Fibroblast of skin of abdomen (primary cell): ENCODE data around the gene TMED4. TPM values are rescaled to one million over a fixed set of nuclear protein-coding genes. Genes with fewer than 3 reads are reported as not detected.
A peak's percentile ranks its signal among the peaks of the same experiment; 100 is the strongest.

Experiments
- DNase-seq: peaks from one replicate; pipeline ENCODE4 v3.0.0-alpha.2; 2013
- polyA plus RNA-seq, 2 experiments: library from polyadenylated mRNA; unstranded; fragments of 120-200 nt; gene quantifications; one replicate each; pipeline ENCODE4 v1.2.1, GENCODE V29; 2013; ENCODE audit not compliant: insufficient read length in 2 of 2

TMED4 gene
- 47.4 TPM for polyA plus RNA-seq (2013, experiment 1 of 2; ENCODE audit: insufficient read length)
- polyA plus RNA-seq (2013, experiment 2 of 2; ENCODE audit: insufficient read length), result 46.2 TPM

GRCh38 chr7:44581879-44582603 lies at the start of gene TMED4:
TSS of gene TMED4 (minus strand) at chr7:44582231. CDS start at chr7:44582206, 25 bp downstream.
- peak; percentile 98 for DNase-seq

GRCh38 chr7:44631458-44632115 lies 49.6 kb upstream of the TMED4 start:
- no peak for DNase-seq

- DNase-seq, result no peak
These were observed 48.9 kb upstream of the TMED4 start for GRCh38 chr7:44630792-44631457.

GRCh38 chr7:44629829-44630522 lies 47.9 kb upstream of the TMED4 start:
- no peak for DNase-seq

- no peak for DNase-seq
These were observed 44.6 kb upstream of the TMED4 start for GRCh38 chr7:44626620-44627019.

GRCh38 chr7:44625526-44626471 lies 43.8 kb upstream of the TMED4 start:
- no peak for DNase-seq

GRCh38 chr7:44624318-44624717 lies 42.3 kb upstream of the TMED4 start:
- DNase-seq, result no peak

- DNase-seq, result no peak
These were observed 40.5 kb upstream of the TMED4 start for GRCh38 chr7:44622342-44623151.

- no peak for DNase-seq
These were observed 39.7 kb upstream of the TMED4 start for GRCh38 chr7:44621750-44622103.

GRCh38 chr7:44621034-44621749 lies 39.2 kb upstream of the TMED4 start:
- DNase-seq, result peak; percentile 14

GRCh38 chr7:44618753-44619152 lies 36.7 kb upstream of the TMED4 start:
- no peak for DNase-seq

- DNase-seq, result no peak
These were observed 36.0 kb upstream of the TMED4 start for GRCh38 chr7:44618045-44618444.

GRCh38 chr7:44617225-44617890 lies 35.3 kb upstream of the TMED4 start:
- DNase-seq, result peak; percentile 62

- DNase-seq, result no peak
These were observed 34.5 kb upstream of the TMED4 start for GRCh38 chr7:44616545-44616944.

GRCh38 chr7:44615793-44616192 lies 33.8 kb upstream of the TMED4 start:
- no peak for DNase-seq

GRCh38 chr7:44615149-44615611 lies 33.1 kb upstream of the TMED4 start:
- no peak for DNase-seq

- no peak for DNase-seq
These were observed 27.8 kb upstream of the TMED4 start for GRCh38 chr7:44609829-44610228.

- DNase-seq, result peak; percentile 85
These were observed 27.1 kb upstream of the TMED4 start for GRCh38 chr7:44608916-44609648.
